Fibroblast of skin of left quadriceps (primary cell): Measurements from ENCODE around the gene EPHA2.
A peak's percentile ranks its signal among the peaks of the same experiment; 100 is the strongest.

ENCODE experiments used
- DNase-seq, 2 experiments: peaks; one replicate each; pipeline ENCODE4 v3.0.0-alpha.2; 2013; ENCODE audit warnings: low read depth in 2 of 2

The EPHA2 gene

DNA sequence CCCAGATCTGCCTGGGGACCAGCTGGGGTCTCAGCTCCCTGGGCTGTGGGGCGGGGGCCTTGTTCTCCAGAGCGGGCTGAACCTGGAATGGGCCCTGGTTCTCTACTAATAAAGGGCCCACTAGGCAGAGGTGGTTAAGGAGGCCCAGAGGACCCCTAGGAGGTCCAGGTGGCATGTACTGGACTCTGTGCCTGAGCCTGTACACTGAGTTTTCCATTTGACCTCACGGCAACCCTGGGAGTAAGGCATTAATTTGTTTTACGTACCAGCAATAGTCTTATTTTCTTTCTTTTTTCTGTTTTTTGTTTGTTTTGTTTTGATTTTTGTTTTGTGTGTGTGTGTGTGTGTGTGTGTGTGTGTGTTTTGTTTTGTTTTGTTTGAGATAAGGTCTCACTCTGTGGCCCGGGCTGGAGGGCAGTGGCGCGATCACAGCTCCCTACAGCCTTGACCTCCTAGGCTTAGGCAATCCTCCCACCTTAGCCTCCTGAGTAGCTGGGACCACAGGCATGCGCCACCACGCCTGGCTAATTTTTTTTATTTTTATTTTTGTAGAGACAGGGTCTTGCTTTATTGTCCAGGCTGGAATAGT is 62.9 kb downstream of the EPHA2 start:
- DNase-seq = no peak

GRCh38 chr1:16092097-16092922 is 63.6 kb downstream of the EPHA2 start:
- DNase-seq = no peak

DNA sequence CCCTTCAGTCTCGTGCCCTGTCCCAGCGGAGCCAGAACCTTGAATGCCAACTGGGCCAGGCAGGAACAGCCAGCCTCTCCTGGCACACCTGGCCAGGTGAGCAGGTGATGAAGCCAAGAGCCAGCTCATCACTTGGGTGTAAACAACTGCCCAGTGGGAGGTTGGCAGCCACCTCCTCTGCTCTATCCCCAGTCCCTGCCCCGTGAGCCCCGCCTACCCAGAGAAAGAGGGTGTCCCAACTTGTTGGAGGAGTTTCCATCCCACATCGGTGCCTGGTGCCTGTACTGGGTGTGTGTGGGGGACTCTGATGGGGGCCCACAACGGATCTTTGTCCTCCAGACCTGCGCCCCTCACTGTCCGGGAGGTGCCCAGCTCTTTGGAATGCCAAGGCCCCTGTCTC is 64.6 kb downstream of the EPHA2 start:
- no peak for DNase-seq

GRCh38 chr1:16090076-16090826 is 65.6 kb downstream of the EPHA2 start:
- DNase-seq = no peak

GRCh38 chr1:16088996-16089395 is 66.9 kb downstream of the EPHA2 start:
- DNase-seq = no peak

GRCh38 chr1:16088351-16088911 is 67.4 kb downstream of the EPHA2 start:
- DNase-seq = no peak

DNA sequence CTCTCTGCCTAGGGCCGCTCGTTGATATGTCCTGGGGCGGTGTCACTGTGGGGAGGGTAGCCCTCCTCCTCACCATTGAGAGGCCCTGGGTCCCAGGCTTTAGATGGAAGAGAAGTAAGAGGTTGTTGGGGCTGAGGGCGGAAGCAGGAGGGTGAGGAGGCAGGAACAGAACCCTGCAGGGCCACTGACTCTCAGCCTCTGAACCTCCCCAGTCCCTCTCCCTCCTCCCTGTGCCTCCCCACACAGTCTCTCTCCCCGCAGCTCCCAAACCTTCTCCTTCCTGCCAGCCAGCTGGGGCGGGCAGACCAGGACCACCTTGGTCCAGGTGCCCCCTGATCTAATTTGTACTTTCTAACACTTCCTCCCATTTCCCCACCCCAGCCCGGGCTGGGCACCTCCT is 68.1 kb downstream of the EPHA2 start:
- no peak for DNase-seq

- no peak for DNase-seq
These were observed 70.3 kb downstream of the EPHA2 start for GRCh38 chr1:16085522-16085921.

GRCh38 chr1:16083486-16083885 is 72.4 kb downstream of the EPHA2 start:
- no peak for DNase-seq

DNA sequence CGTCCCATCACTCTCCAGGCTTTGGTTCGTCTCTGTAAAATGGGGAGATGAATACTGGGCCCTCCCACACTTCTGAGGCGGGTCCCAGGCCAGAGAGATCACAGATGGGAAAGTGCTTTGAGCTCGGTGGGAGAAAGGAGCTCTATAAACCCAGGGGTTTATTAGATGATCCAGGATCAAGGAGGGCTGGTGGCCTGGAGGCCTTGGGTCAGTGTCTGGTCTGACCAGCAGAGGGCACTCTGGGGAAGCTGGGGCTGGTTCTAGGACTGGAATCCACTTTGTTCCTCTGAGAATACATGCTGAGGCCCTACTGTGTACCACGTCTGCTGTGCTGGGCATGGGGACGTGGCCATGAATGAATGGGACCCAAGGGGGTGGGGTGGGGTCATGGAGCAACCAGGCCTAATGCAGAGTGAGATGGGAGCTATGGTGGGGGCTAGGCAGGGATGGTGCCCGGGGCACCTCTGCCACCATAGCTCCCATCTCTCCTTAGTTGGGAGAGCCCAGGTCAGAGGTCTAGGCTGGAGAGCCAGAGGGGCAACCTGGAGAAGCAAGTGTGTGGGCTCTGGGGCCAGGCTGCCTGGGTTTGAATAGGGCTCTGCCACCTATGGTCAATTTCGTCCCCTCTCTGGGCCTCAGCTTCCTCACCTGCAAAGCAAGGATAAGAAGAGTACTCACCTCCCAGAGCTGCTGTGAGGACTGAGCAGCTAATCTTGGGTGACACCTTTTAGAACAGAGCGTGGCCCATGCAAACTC is 73.4 kb downstream of the EPHA2 start:
- peak; percentile 20 to 27 for DNase-seq

DNA sequence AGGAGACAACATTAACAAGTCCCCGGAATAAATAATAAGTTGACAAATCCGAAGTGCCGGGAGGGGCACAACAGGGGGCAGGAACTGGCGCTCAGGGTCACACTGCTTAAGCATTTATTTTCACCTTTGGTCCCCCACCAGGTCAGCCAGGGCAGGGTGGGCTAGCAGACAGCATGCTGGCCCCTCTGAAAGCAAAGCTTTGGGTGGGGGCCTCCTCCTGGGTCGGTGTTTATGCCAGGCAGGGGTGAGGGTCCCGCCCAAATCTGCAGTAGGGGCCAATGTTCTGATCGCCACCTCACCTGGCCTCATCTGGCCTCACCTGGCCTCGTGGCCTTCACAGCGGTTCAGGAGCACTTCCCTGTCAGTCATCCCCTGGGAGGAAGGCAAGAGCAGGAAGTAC is 74.2 kb downstream of the EPHA2 start:
- no peak for DNase-seq

GRCh38 chr1:16080422-16081150 is 75.3 kb downstream of the EPHA2 start:
- DNase-seq = no peak

- peak; percentile 45 to 46 for DNase-seq
These were observed 76.8 kb downstream of the EPHA2 start for GRCh38 chr1:16078925-16079656.

- DNase-seq = no peak
These were observed 78.2 kb downstream of the EPHA2 start for GRCh38 chr1:16077406-16078245.

DNA sequence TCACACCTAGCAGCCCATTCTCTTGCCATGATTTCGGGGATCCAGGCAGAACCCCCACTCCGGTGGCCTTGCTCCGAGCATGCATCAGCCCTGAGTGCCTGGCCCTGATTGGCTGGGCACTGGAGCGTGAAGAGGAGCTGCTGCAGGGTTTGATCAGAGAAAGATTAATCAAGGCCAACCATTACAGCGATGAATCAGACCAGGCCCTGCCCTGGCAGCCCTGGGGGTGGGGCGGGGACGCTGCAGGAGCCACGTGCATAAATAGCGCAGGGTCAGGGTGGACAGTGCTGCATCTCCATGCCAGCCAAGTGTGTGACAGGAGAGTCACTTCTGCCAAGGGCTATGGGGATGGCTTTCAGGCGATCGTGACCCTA is 79.0 kb downstream of the EPHA2 start:
- DNase-seq = no peak

- peak; percentile 70 to 71 for DNase-seq
These were observed 79.6 kb downstream of the EPHA2 start for GRCh38 chr1:16076031-16076864.

- DNase-seq = peak; percentile 10 to 12
These were observed 80.4 kb downstream of the EPHA2 start for GRCh38 chr1:16075337-16076030.
